Activated CD8-positive, alpha-beta memory T cell treated with anti-CD3 and anti-CD28 coated beads, Interleukin-2, amount 10 ng/mL, durations not matched to agents 7 days and 5 days (primary cell): ENCODE measurements around the gene CZIB. TPM values are rescaled to one million over a fixed set of nuclear protein-coding genes. Genes with fewer than 3 reads are reported as not detected.

Experiments
- ATAC-seq: fragments of 150-1000 bp; cut with Tn5 transposase; one replicate; pipeline ENCODE4 v1.10.0; 2021; ENCODE audit warnings: moderate library complexity
- CTCF ChIA-PET: fragments of 350-600 bp; sonication (Branson Sonifier 250); formaldehyde crosslinking; loops from one replicate; lab custom pipeline; 2021; ENCODE audit warnings: antibody characterized with exemption; lab: Charles Lee
- DNase-seq: peaks from one replicate; pipeline ENCODE4 v3.0.0-alpha.2; 2020
- H3K27ac Mint-ChIP-seq: one replicate; pipeline ENCODE4 v1.8.0; 2021; ENCODE audit warnings: mild to moderate bottlenecking, mixed read lengths
- H3K27me3 Mint-ChIP-seq: one replicate; pipeline ENCODE4 v1.8.0; 2021; ENCODE audit warnings: mixed read lengths
- H3K36me3 Mint-ChIP-seq: one replicate; pipeline ENCODE4 v1.8.0; 2021; ENCODE audit warnings: mild to moderate bottlenecking, mixed read lengths
- H3K4me1 Mint-ChIP-seq: one replicate; pipeline ENCODE4 v1.8.0; 2021; ENCODE audit warnings: mixed read lengths
- H3K4me3 Mint-ChIP-seq: one replicate; pipeline ENCODE4 v1.8.0; 2021; ENCODE audit warnings: mild to moderate bottlenecking, moderate library complexity, mixed read lengths
- H3K9me3 Mint-ChIP-seq: one replicate; pipeline ENCODE4 v1.8.0; 2022; ENCODE audit warnings: low read depth, mixed read lengths
- total RNA-seq, 2 experiments: library from RNA; stranded (reverse); gene quantifications; one replicate each; pipeline ENCODE4 v1.2.3, GENCODE V29; 2021

Gene CZIB
- total RNA-seq = 10 to 100 TPM; 41.4 to 48.2 TPM

- H3K27ac Mint-ChIP-seq = peak within 1 kb of the TSS; percentile 95
- DNase-seq (peak; percentile 97), ATAC-seq (peak; percentile 96)
- peaks cover 5% of the 10 kb centered on the region for H3K36me3 Mint-ChIP-seq
- H3K4me3 Mint-ChIP-seq = peak within 1 kb of the TSS; percentile 91
- H3K27me3 Mint-ChIP-seq = no peaks in the 10 kb centered on the region
- peaks cover 23% of the 10 kb centered on the region for H3K4me1 Mint-ChIP-seq
- CTCF ChIA-PET = no interaction called here
- no peaks in the 10 kb centered on the region for H3K9me3 Mint-ChIP-seq
These were observed at the start of gene CZIB for GRCh38 chr1:53220171-53220961. TSS of gene CZIB (minus strand) at chr1:53220634. CDS start at chr1:53220575, 59 bp downstream.

- ATAC-seq = no peak
- CTCF ChIA-PET = interaction anchor here (0.9 kb wide), 1 partner anchor 9 kb away, joined by 4 read pairs; no protein-coding TSS in a partner anchor
- H3K9me3 Mint-ChIP-seq = no peaks in the 10 kb centered on the region
- no peaks in the 10 kb centered on the region for H3K4me1 Mint-ChIP-seq
- H3K36me3 Mint-ChIP-seq = peaks cover 33% of the 10 kb centered on the region
- no peaks in the 10 kb centered on the region for H3K27me3 Mint-ChIP-seq
- no peak overlapping the region for H3K4me3 Mint-ChIP-seq
- no peak overlapping the region for H3K27ac Mint-ChIP-seq
- no peak for DNase-seq
These were observed 49.7 kb upstream of the CZIB start for GRCh38 chr1:53270107-53270506.

- no peaks in the 10 kb centered on the region for H3K27me3 Mint-ChIP-seq
- no peaks in the 10 kb centered on the region for H3K9me3 Mint-ChIP-seq
- H3K36me3 Mint-ChIP-seq = peaks cover 42% of the 10 kb centered on the region
- CTCF ChIA-PET = interaction anchor here (1.4 kb wide), 1 partner anchor 11 kb away, joined by 4 read pairs; no protein-coding TSS in a partner anchor
- no peak for DNase-seq
- no peaks in the 10 kb centered on the region for H3K4me1 Mint-ChIP-seq
- no peak overlapping the region for H3K27ac Mint-ChIP-seq
- no peak for ATAC-seq
- H3K4me3 Mint-ChIP-seq = no peak overlapping the region
These were observed 47.3 kb upstream of the CZIB start for GRCh38 chr1:53267761-53268160.

- Mint-ChIP-seq H3K36me3 (peaks cover 42% of the 10 kb centered on the region), H3K27ac (no peak overlapping the region), H3K9me3 (no peaks in the 10 kb centered on the region), H3K4me1 (no peaks in the 10 kb centered on the region), H3K27me3 (no peaks in the 10 kb centered on the region), H3K4me3 (no peak overlapping the region)
- no peak for DNase-seq
- CTCF ChIA-PET = interaction anchor here (0.5 to 1.4 kb wide), 3 partner anchors 12 to 527 kb away, joined by 3 to 5 read pairs (median 3); no protein-coding TSS in a partner anchor
- ATAC-seq = no peak
These were observed 45.6 kb upstream of the CZIB start for GRCh38 chr1:53266038-53266437.

GRCh38 chr1:53265581-53265980 is 45.1 kb upstream of the CZIB start:
- Mint-ChIP-seq H3K27ac (no peak overlapping the region), H3K36me3 (peaks cover 46% of the 10 kb centered on the region), H3K9me3 (no peaks in the 10 kb centered on the region), H3K27me3 (no peaks in the 10 kb centered on the region), H3K4me1 (no peaks in the 10 kb centered on the region), H3K4me3 (no peak overlapping the region)
- CTCF ChIA-PET = interaction anchor here (1.3 to 1.4 kb wide), 2 partner anchors 13 to 128 kb away, joined by 3 to 5 read pairs; no protein-coding TSS in a partner anchor
- DNase-seq = no peak
- ATAC-seq = no peak

- DNase-seq (no peak), ATAC-seq (no peak)
- no peaks in the 10 kb centered on the region for H3K9me3 Mint-ChIP-seq
- CTCF ChIA-PET = interaction anchor here (0.9 kb wide), 1 partner anchor 14 kb away, joined by 3 read pairs; no protein-coding TSS in a partner anchor
- peaks cover 47% of the 10 kb centered on the region for H3K36me3 Mint-ChIP-seq
- no peak overlapping the region for H3K4me3 Mint-ChIP-seq
- no peak overlapping the region for H3K27ac Mint-ChIP-seq
- no peaks in the 10 kb centered on the region for H3K27me3 Mint-ChIP-seq
- no peaks in the 10 kb centered on the region for H3K4me1 Mint-ChIP-seq
These were observed 43.6 kb upstream of the CZIB start for GRCh38 chr1:53264048-53264447.

- CTCF ChIA-PET = no interaction called here
- Mint-ChIP-seq H3K27me3 (no peaks in the 10 kb centered on the region), H3K36me3 (peaks cover 50% of the 10 kb centered on the region), H3K27ac (no peak overlapping the region), H3K4me3 (no peak overlapping the region), H3K4me1 (no peaks in the 10 kb centered on the region), H3K9me3 (no peaks in the 10 kb centered on the region)
- no peak for DNase-seq
- no peak for ATAC-seq
These were observed 41.6 kb upstream of the CZIB start for GRCh38 chr1:53262000-53262399.

GRCh38 chr1:53260631-53261247 is 40.3 kb upstream of the CZIB start:
- ATAC-seq (no peak), DNase-seq (no peak)
- Mint-ChIP-seq H3K4me1 (no peaks in the 10 kb centered on the region), H3K27ac (no peak overlapping the region), H3K27me3 (no peaks in the 10 kb centered on the region), H3K9me3 (no peaks in the 10 kb centered on the region), H3K4me3 (no peak overlapping the region), H3K36me3 (peaks cover 46% of the 10 kb centered on the region)
- CTCF ChIA-PET = no interaction called here

- CTCF ChIA-PET = interaction anchor here (1.5 kb wide), 1 partner anchor 18 kb away, joined by 5 read pairs; no protein-coding TSS in a partner anchor
- H3K4me1 Mint-ChIP-seq = no peaks in the 10 kb centered on the region
- no peak overlapping the region for H3K27ac Mint-ChIP-seq
- ATAC-seq = no peak
- no peak for DNase-seq
- H3K36me3 Mint-ChIP-seq = peaks cover 45% of the 10 kb centered on the region
- no peaks in the 10 kb centered on the region for H3K9me3 Mint-ChIP-seq
- no peaks in the 10 kb centered on the region for H3K27me3 Mint-ChIP-seq
- no peak overlapping the region for H3K4me3 Mint-ChIP-seq
These were observed 39.5 kb upstream of the CZIB start for GRCh38 chr1:53259932-53260331.

- H3K4me1 Mint-ChIP-seq = no peaks in the 10 kb centered on the region
- H3K27ac Mint-ChIP-seq = no peak overlapping the region
- no peaks in the 10 kb centered on the region for H3K27me3 Mint-ChIP-seq
- peaks cover 43% of the 10 kb centered on the region for H3K36me3 Mint-ChIP-seq
- CTCF ChIA-PET = no interaction called here
- ATAC-seq (no peak), DNase-seq (no peak)
- H3K4me3 Mint-ChIP-seq = no peak overlapping the region
- no peaks in the 10 kb centered on the region for H3K9me3 Mint-ChIP-seq
These were observed 37.8 kb upstream of the CZIB start for GRCh38 chr1:53258216-53258615.

- Mint-ChIP-seq H3K4me1 (no peaks in the 10 kb centered on the region), H3K4me3 (no peak overlapping the region), H3K27ac (no peak overlapping the region), H3K27me3 (no peaks in the 10 kb centered on the region), H3K36me3 (peaks cover 43% of the 10 kb centered on the region), H3K9me3 (no peaks in the 10 kb centered on the region)
- DNase-seq = no peak
- ATAC-seq = no peak
- CTCF ChIA-PET = no interaction called here
These were observed 37.1 kb upstream of the CZIB start for GRCh38 chr1:53257454-53258081.

- Mint-ChIP-seq H3K4me3 (no peak overlapping the region), H3K27me3 (no peaks in the 10 kb centered on the region), H3K27ac (no peak overlapping the region), H3K36me3 (peaks cover 43% of the 10 kb centered on the region), H3K9me3 (no peaks in the 10 kb centered on the region), H3K4me1 (no peaks in the 10 kb centered on the region)
- ATAC-seq (no peak), DNase-seq (no peak)
- CTCF ChIA-PET = interaction anchor here (1.0 to 1.1 kb wide), 2 partner anchors 22 to 137 kb away, joined by 3 to 4 read pairs; no protein-coding TSS in a partner anchor
These were observed 36.3 kb upstream of the CZIB start for GRCh38 chr1:53256511-53257453.
